Suprapubic skin (tissue), 2 donors: ENCODE measurements around the gene RAP2B.

ENCODE experiments used
- EP300 ChIP-seq: sonication (generic); formaldehyde crosslinking; IDR thresholded peaks from one replicate; pipeline ENCODE4 v1.6.1; 2017; ENCODE audit warnings: antibody characterized with exemption
- POLR2A ChIP-seq, 2 donors: fragments of 450-650 bp; IDR thresholded peaks; one replicate each; pipeline ENCODE4 v1.6.1; 2017; ENCODE audit warnings: antibody characterized with exemption in 2 of 2, mild to moderate bottlenecking in 2 of 2, moderate library complexity in 2 of 2

GRCh38 chr3:153180860-153181372 lies 18.9 kb downstream of the RAP2B start:
- no peak for TF ChIP-seq EP300
- no peak for TF ChIP-seq POLR2A (IDR thresholded peaks at IDR 0.05)
